Endodermal cell (in vitro differentiated cells): ENCODE measurements around the gene MAN1B1. TPM values are rescaled to one million over a fixed set of nuclear protein-coding genes. Genes with fewer than 3 reads are reported as not detected.

Experiments used
- DNase-seq: peaks from one replicate; pipeline ENCODE4 v3.0.0-alpha.2; 2017
- H3K27ac ChIP-seq: 2 replicates; pipeline ENCODE4 v1.5.1; 2013; ENCODE audit warnings: mild to moderate bottlenecking, low read depth, low read length, moderate library complexity
- H3K27me3 ChIP-seq: 2 replicates; pipeline ENCODE4 v1.6.1; 2013; ENCODE audit warnings: mild to moderate bottlenecking, low read length, moderate library complexity; ENCODE audit not compliant: insufficient read depth, control insufficient read depth, poor library complexity, severe bottlenecking
- H3K36me3 ChIP-seq: 2 replicates; pipeline ENCODE4 v1.7.0; 2013; ENCODE audit warnings: mild to moderate bottlenecking, low read length, moderate library complexity; ENCODE audit not compliant: control insufficient read depth, insufficient read depth
- H3K4me1 ChIP-seq: one replicate; pipeline ENCODE4 v1.7.0; 2013; ENCODE audit warnings: low read length; ENCODE audit not compliant: control insufficient read depth, insufficient read depth
- H3K4me3 ChIP-seq: 2 replicates; pipeline ENCODE4 v1.5.1; 2013; ENCODE audit warnings: mild to moderate bottlenecking, low read length, moderate library complexity
- H3K9ac ChIP-seq: 2 replicates; pipeline ENCODE4 v1.6.1; 2013; ENCODE audit warnings: mild to moderate bottlenecking, low read length, moderate library complexity; ENCODE audit not compliant: poor library complexity, severe bottlenecking; ENCODE audit errors: extremely low read depth
- H3K9me3 ChIP-seq: 2 replicates; pipeline ENCODE4 v1.6.1; 2013; ENCODE audit warnings: mild to moderate bottlenecking, low read length, moderate library complexity; ENCODE audit not compliant: control insufficient read depth
- H3K27ac Mint-ChIP-seq: 2 replicates; pipeline ENCODE4 v1.8.0; 2020; ENCODE audit warnings: mixed read lengths
- H3K27me3 Mint-ChIP-seq: 2 replicates; pipeline ENCODE4 v1.8.0; 2021; ENCODE audit warnings: mild to moderate bottlenecking, mixed read lengths; ENCODE audit not compliant: insufficient read depth
- H3K36me3 Mint-ChIP-seq: 2 replicates; pipeline ENCODE4 v1.8.0; 2020; ENCODE audit warnings: low read depth, mixed read lengths
- H3K4me1 Mint-ChIP-seq: 2 replicates; pipeline ENCODE4 v1.8.0; 2020; ENCODE audit warnings: mixed read lengths
- H3K4me3 Mint-ChIP-seq: 2 replicates; pipeline ENCODE4 v1.8.0; 2020; ENCODE audit warnings: mild to moderate bottlenecking, moderate library complexity, mixed read lengths
- H3K9me3 Mint-ChIP-seq: 2 replicates; pipeline ENCODE4 v1.8.0; 2020; ENCODE audit warnings: mild to moderate bottlenecking, mixed read lengths
- CTCF ChIP-seq: fragments of 200-600 bp; sonication (generic); conservative IDR thresholded peaks from 2 replicates; pipeline ENCODE4 v1.5.0; 2021; ENCODE audit warnings: antibody characterized with exemption, mild to moderate bottlenecking
- WGBS, 2 experiments: methylation state at CpG; one replicate each; pipeline versions ENCODE4 v1.1.5 to v1.1.7; 2013; ENCODE audit warnings: missing lambda C conversion rate in 2 of 2, mixed read lengths in 1 of 2; ENCODE audit not compliant: insufficient coverage in 1 of 2, insufficient read length in 1 of 2; 5-methylcytosine and 5-hydroxymethylcytosine counted together
- total RNA-seq, 2 donors: library from RNA; stranded (reverse); fragmentation: NEBNext Ultra II Directional in 1 of 2; extraction: Animal tissue kit (Norgen Biotek cat#: 25700) in 1 of 2; gene quantifications; 2 replicates in 1 of 2; 3 replicates in 1 of 2; pipeline ENCODE4 v1.2.1, GENCODE V29; 2021

Gene MAN1B1
- total RNA-seq, 2 donors from 2014 or later, result 62.1 to 63.5 TPM

- Histone ChIP-seq H3K9ac (no peak overlapping the region), H3K4me1 (peaks cover 6% of the 10 kb centered on the region), H3K36me3 (no peaks in the 10 kb centered on the region), H3K27ac (no peak overlapping the region), H3K9me3 (no peaks in the 10 kb centered on the region), H3K27me3 (peaks cover 41% of the 10 kb centered on the region), H3K4me3 (peak overlapping the region; percentile 78)
- TF ChIP-seq CTCF, result no peak
- 83 to 84% methylated on average over 14 to 18 of the region's 18 CpGs for WGBS, 2 experiments
- DNase-seq, result no peak
- H3K9me3 Mint-ChIP-seq, result no peaks in the 10 kb centered on the region
- no peaks in the 10 kb centered on the region for H3K36me3 Mint-ChIP-seq
- no peaks in the 10 kb centered on the region for H3K4me1 Mint-ChIP-seq
- peaks cover 43% of the 10 kb centered on the region for H3K27me3 Mint-ChIP-seq
- H3K4me3 Mint-ChIP-seq, result peak overlapping the region; percentile 60
- H3K27ac Mint-ChIP-seq, result no peak overlapping the region
These were observed 42.1 kb upstream of the MAN1B1 start for GRCh38 chr9:137044502-137045177.

GRCh38 chr9:137045294-137046087, 41.3 kb upstream of the MAN1B1 start:
- peaks cover 50% of the 10 kb centered on the region for H3K27me3 ChIP-seq
- H3K27ac ChIP-seq, result no peak overlapping the region
- peaks cover 6% of the 10 kb centered on the region for H3K4me1 ChIP-seq
- no peaks in the 10 kb centered on the region for H3K36me3 ChIP-seq
- peak; percentile 80 for DNase-seq
- WGBS, 2 experiments, result 3 to 6% methylated on average over 55 to 96 of the region's 96 CpGs
- peak overlapping the region; percentile 81 for H3K4me3 ChIP-seq
- H3K36me3 Mint-ChIP-seq, result no peaks in the 10 kb centered on the region
- H3K9me3 ChIP-seq, result no peaks in the 10 kb centered on the region
- H3K9me3 Mint-ChIP-seq, result no peaks in the 10 kb centered on the region
- no peaks in the 10 kb centered on the region for H3K4me1 Mint-ChIP-seq
- no peak overlapping the region for H3K9ac ChIP-seq
- peaks cover 51% of the 10 kb centered on the region for H3K27me3 Mint-ChIP-seq
- H3K27ac Mint-ChIP-seq, result no peak overlapping the region
- TF ChIP-seq CTCF, result no peak
- H3K4me3 Mint-ChIP-seq, result peak overlapping the region; percentile 60

- 0% methylated on average over 50 to 57 of the region's 57 CpGs for WGBS, 2 experiments
- no peak within 1 kb of the TSS for H3K27ac ChIP-seq
These were observed 40.5 kb upstream of the MAN1B1 start, which contains the start of gene NPDC1 for GRCh38 chr9:137046088-137046787. NPDC1 (minus strand) TSS chr9:137046177; CDS start chr9:137045989, 188 bp downstream.

More at GRCh38 chr9:137046088-137046787, 40.5 kb upstream of the MAN1B1 start, which contains the start of gene NPDC1:
- peaks cover 57% of the 10 kb centered on the region for H3K27me3 ChIP-seq
- peaks cover 6% of the 10 kb centered on the region for H3K4me1 ChIP-seq
- peak; percentile 87 for TF ChIP-seq CTCF
- no peak within 1 kb of the TSS for H3K9ac ChIP-seq
- no peaks in the 10 kb centered on the region for H3K36me3 Mint-ChIP-seq
- DNase-seq, result peak; percentile 98
- H3K27me3 Mint-ChIP-seq, result peaks cover 56% of the 10 kb centered on the region
- no peaks in the 10 kb centered on the region for H3K9me3 Mint-ChIP-seq
- peak within 1 kb of the TSS; percentile 60 for H3K4me3 Mint-ChIP-seq
- no peak within 1 kb of the TSS for H3K27ac Mint-ChIP-seq
- H3K36me3 ChIP-seq, result no peaks in the 10 kb centered on the region
- H3K4me1 Mint-ChIP-seq, result no peaks in the 10 kb centered on the region
- H3K4me3 ChIP-seq, result peak within 1 kb of the TSS; percentile 81
- no peaks in the 10 kb centered on the region for H3K9me3 ChIP-seq
